SHP77 treated with DMSO at 0.1 percent for 48 hours (cell line): ENCODE measurements around the gene SH3BP1.
"Not testable (repeated sequence)": the region's sequence is repeated elsewhere in the genome, so short reads cannot be mapped to it uniquely, and the experiment has no call there.

ENCODE experiments used
- DNase-seq: peaks from one replicate; lab custom pipeline; 2025; lab: John Stamatoyannopoulos, UW

SH3BP1 gene

GRCh38 chr22:37633625-37634416, 5.6 kb upstream of the SH3BP1 start:
- peak; percentile 43 for DNase-seq

GRCh38 chr22:37634417-37634924, 5.0 kb upstream of the SH3BP1 start:
- no peak for DNase-seq

DNA sequence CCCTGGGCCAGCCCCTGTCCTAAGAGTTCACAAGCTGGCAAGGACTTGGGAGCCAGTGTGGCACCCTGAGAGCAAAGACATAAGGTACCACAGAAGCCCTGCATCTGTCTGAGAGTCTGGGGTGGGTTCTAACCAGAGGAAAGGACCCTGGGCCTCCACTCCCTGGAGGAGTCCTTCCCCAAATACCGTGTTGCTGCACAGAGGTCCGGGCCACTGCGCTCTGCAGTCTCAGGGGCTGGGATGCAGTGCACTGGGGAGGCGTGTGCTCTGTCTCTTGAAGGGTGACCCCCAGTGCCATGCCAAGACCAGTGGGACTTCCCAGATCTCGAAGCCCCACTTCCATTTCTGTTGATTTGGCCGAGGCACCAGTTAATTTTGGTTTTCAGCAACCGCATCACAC, 4.3 kb upstream of the SH3BP1 start:
- DNase-seq = no peak

DNA sequence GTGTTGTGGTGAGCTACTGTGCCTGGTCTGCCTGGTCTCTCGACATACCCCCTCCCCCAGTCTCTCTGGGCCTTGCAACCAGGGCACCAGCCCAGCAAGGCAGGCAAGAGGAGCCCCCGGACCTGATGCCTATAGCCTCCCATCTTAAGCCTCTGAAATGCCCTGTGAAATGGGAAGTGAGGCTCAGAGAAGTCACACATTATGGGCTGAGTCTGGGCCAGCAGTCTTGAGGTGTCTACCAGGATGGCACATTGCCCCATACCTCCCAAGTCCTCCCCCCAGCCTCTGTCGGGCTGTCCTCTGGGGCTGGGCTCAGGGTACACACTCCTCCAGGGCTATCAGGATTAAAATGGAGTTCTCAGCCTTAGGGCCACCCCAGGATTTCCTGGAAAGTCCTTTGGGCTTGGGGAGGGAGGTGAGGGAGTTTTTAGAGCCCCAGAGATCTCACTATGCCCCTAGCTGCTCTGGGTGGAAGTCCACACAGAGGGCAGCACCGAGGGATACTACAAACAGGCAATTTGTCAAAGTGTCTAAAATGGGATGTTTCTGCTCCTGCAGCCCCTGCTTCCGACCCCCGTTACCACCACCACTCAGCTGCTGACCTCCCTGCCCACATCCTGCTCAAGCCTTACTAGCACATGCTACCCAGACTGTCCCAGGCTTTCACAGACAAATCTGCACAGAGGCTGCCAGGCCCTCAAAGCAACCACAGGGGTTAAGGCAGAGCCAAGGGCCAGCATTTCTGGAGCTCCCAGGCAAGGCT, 3.1 kb upstream of the SH3BP1 start:
- no peak for DNase-seq

GRCh38 chr22:37636949-37637273, 2.6 kb upstream of the SH3BP1 start:
- no peak for DNase-seq

DNA sequence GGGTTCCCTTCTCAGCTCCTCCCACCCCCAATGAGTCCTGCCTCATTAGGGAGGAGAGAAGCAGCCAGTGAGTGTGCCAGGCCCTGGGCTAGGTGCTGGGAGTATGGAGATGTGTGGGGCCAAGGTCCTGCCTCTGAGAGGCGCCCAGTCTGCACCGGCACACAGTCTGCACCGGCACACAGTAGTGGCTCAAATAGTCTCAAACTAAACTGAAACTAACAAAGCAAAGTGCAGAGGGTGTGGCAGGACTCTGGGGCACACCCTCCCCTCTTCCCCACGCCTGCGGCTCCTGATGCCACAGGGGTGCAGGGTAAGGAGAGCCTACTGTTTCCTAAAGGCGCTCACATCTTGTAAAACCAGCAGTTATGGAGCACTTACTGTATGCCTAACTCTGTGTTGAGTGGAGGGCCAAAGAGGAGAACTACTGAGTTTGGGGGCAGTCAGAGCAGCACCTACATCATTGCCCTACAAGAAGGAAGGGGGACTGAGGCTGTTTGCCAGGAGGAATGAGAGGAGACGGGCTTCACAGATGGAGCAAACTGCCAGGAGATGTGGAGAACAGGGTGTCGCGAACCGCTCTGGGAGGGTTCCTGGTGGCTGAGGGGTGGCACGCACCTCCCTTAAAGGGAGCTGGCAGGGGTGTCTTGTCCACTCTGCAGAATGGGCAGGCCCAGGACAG, 939 bp upstream of the SH3BP1 start:
- no peak for DNase-seq

GRCh38 chr22:37639771-37640590, 512 bp downstream of the SH3BP1 start:
- DNase-seq = no peak

- DNase-seq = no peak
Observed at GRCh38 chr22:37640591-37641560, 1.4 kb downstream of the SH3BP1 start.

DNA sequence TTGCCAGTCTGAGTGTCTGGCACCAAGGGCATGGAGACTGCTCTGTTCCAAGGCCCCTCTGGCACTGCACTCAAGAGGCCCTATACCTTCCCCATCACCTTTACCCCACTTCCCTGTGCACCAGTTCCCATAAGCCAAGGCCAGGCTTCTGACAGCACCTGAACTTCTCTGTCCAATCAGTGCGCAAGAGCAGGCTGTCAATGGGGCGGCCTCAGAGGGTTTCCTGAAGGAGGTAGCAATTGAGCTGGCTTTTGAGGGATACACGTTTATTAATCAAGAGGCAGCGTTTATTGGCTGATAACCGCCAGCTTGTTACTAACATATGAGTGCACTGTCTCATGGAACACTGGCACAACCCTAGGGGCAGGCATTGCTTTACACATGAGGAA, 2.1 kb downstream of the SH3BP1 start:
- DNase-seq = no peak

DNA sequence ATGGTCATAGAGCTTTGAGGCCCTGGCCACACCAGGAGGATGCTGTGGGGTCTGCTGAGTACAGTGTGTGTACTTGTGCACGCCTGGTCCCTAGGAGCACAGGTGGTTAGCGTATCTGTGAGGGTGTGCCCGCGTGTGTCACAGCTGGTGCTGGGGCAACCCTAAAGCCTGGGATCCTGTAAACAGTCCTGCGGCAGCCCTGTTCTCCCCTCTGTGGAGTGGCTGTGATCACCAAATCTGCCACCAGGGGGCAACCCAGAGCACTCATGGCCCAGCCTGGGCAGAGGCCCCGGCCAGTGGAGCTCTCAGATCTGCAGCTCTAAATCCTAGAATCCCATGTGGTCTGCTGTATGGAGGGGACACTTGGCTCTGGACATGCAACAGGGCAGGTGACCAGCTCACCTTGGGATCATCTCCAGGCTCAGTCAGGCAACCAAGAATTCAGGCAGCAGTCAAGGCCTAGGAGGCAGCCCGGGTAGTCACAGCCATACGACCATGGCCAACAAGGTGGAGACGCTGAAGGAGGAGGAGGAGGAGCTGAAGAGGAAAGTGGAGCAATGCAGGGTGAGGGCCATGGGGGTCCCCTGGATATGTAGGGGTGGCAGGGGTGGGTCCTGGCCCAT, 3.9 kb downstream of the SH3BP1 start:
- DNase-seq = peak; percentile 29

GRCh38 chr22:37647317-37647716, 7.8 kb downstream of the SH3BP1 start:
- DNase-seq = no peak

DNA sequence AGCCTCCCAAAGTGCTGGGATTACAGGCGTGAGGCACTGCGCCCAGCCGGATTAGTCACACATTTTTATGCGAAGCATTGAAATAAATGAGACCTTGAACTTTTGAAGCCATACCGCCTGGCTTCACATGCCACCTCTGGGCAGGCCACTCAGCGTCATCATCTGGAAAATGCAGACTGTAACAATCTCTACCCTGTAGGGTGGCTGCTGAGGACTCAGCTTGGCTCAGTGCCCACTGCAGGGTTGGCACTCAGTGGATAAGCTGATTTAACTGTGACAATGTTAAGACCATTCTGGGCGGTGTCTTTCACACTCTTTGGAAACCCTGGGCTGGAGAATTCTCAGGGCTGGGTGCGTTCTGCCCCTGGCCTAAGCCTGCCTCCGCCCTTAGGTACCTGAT, 8.5 kb downstream of the SH3BP1 start:
- DNase-seq = no peak

DNA sequence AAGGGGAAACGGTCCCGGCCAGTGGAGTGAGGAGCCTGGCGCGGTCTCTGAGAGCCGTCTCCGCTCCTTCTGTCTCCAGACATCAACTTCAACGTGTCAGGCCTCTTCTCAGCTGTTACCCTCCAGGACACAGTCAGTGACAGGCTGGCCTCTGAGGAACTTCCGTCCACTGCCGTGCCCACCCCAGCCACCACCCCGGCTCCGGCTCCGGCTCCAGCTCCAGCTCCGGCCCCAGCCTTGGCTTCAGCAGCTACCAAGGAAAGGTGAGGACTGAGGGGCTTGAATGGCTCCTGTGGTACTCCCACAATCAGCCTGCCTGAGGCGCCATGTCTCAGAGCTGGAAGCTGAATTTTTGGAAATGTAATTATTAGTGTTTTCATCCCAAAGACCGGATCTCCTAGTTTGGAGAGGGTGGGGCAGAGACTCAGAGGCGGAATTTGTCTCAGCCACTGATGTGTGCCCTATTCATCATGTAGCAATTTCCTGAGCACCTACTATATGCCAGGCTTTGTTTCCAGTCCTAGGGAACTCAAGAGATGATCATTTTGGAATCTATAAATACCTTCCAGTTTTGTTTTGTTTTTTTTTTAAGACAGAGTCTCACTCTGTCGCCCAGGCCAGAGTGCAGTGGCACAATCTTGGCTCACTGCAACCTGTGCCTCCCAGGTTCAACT, 11.1 kb downstream of the SH3BP1 start:
- DNase-seq = no peak

GRCh38 chr22:37654563-37655251, 15.2 kb downstream of the SH3BP1 start:
- DNase-seq = no peak

GRCh38 chr22:37655252-37655563, 15.7 kb downstream of the SH3BP1 start:
- DNase-seq = no peak

GRCh38 chr22:37656583-37656982, 17.1 kb downstream of the SH3BP1 start:
- DNase-seq = not testable (repeated sequence)

DNA sequence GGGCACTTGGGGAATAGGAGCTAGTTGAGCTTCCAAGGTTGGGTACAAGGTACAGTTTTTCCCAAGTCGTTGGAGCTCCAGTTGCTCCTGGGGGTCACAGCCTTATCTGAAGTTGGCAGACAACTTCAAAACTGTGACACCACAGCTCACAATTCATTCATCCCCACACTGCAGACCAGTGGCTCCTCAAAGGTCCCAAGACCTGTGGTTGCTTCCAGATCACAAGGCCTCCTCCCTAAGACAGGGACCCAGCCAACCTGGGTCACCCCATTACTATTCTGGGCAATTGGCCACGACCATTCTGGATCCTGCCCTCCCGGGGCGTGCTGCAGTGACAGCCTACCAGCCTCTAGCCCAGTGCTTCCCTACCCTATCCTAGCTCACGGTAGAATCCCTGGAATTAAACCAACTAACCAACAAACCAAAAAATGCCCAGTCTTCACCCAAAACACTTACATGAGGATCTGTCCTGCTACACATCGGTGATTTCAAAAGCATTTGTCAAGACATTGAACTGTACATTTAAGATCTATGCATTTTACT, 18.2 kb downstream of the SH3BP1 start:
- no peak for DNase-seq

DNA sequence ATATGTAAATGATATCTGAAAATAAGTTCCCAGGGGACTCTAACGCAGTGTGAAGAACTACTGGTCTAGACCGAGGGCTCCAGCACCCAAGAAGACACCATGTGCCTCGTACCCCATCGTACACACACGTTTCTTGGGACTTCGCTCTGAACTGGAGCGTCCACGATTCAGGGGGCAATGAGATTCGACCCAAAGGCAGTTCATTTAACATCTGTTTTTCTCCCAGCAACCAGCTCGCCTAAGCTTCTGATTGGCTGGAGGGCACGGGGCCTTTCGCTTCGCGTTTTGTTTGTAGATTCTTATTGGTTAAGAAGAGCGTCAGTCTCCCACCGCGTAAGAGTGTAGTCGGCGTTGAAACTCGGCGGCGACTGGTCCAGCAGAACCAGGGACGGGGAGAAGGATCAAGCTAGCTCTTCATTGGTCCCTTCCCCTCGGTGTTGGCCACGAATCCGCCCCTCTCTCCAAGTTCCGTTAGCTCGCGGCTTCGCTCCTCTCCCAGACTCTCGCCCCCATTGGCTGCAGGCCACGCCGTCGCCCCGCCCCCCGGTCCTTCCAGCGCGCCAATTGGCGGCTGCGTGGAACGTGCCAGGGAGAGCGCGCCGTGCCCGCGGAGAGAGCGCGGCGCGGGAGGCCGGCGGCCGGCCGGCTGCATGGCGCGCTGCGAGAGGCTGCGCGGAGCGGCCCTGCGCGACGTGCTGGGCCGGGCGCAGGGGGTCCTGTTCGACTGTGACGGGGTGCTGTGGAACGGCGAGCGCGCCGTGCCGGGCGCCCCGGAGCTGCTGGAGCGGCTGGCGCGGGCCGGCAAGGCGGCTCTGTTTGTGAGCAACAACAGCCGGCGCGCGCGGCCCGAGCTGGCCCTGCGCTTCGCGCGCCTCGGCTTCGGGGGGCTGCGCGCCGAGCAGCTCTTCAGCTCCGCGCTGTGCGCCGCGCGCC, 18.9 kb downstream of the SH3BP1 start, which contains the start of gene PDXP:
Gene PDXP (plus strand): TSS at position 591 of the 933 bp plus-strand sequence. CDS start 60 bp downstream, at position 651.
- peak; percentile 99 for DNase-seq
